Measurements from ENCODE around the gene CUL2. TPM values are rescaled to one million over a fixed set of nuclear protein-coding genes. Genes with fewer than 3 reads are reported as not detected.
"Not testable (repeated sequence)": the region's sequence is repeated elsewhere in the genome, so short reads cannot be mapped to it uniquely, and the experiment has no call there.

The CUL2 gene
- total and polyA plus RNA-seq, 2 of the 4 experiments (the other 2 are of a cell fraction), result 18.9 to 36.6 TPM

DNA sequence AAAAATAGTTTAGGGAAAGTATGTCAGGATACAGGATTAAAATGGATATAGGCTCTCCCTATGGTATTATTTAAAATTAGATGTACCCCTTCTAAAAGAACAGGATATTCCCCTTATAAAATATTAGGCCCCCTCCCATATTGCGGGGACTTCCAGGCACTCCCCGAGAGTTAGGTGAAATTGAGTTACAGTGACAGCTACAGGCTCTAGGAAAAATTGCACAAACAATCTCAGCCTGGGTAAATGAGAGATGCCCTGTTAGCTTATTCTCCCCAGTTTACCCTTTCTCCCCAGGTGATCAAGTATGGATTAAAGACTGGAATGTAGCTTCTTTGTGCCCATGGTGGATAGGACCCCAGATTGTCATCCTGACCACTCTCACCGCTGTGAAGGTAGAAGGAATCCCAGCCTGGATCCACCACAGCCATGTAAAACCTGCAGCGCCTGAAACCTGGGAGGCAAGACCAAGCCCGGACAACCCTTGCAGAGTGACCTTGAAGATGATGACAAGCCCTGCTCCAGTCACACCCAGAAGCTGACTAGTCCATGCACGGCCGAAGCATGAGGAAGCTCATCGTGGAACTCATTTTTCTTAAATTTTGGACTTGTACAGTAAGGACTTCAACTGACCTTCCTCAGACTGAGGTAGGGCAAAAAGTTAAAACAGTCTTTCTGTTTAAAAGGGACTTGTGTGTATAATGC is 115.6 kb downstream of the CUL2 start:
- TF ChIP-seq, protein P1, sequence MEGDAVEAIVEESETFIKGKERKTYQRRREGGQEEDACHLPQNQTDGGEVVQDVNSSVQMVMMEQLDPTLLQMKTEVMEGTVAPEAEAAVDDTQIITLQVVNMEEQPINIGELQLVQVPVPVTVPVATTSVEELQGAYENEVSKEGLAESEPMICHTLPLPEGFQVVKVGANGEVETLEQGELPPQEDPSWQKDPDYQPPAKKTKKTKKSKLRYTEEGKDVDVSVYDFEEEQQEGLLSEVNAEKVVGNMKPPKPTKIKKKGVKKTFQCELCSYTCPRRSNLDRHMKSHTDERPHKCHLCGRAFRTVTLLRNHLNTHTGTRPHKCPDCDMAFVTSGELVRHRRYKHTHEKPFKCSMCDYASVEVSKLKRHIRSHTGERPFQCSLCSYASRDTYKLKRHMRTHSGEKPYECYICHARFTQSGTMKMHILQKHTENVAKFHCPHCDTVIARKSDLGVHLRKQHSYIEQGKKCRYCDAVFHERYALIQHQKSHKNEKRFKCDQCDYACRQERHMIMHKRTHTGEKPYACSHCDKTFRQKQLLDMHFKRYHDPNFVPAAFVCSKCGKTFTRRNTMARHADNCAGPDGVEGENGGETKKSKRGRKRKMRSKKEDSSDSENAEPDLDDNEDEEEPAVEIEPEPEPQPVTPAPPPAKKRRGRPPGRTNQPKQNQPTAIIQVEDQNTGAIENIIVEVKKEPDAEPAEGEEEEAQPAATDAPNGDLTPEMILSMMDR (conservative IDR thresholded peaks at IDR 0.05; ENCODE audit: low read depth, low read length), result 0 out of 2 replicates have a peak, but pooled peaks have one; percentile 2
- H2BK20ac ChIP-seq (ENCODE audit: low read depth, low read length); H3K14ac ChIP-seq (replicated peaks; ENCODE audit: low read depth, low read length); H4K91ac ChIP-seq (ENCODE audit: insufficient read depth, low read depth, low read length); H3K36me3 ChIP-seq (ENCODE audit: control insufficient read depth, insufficient read depth, low read length); H2AK5ac ChIP-seq (ENCODE audit: low read depth, low read length); H3K4ac ChIP-seq (ENCODE audit: low read depth, low read length); H4K8ac ChIP-seq (ENCODE audit: low read depth in 2 of 2, low read length in 2 of 2); H3K27ac ChIP-seq (ENCODE audit: insufficient read depth, low read length); H3K23ac ChIP-seq (ENCODE audit: low read depth, low read length); intact Hi-C loops (cut with micrococcal nuclease); H2AK9ac ChIP-seq (replicated peaks; ENCODE audit: low read depth, low read length, poor library complexity); H4K5ac ChIP-seq (ENCODE audit: low read depth, low read length); H2BK5ac ChIP-seq (ENCODE audit: low read depth, low read length, poor library complexity, severe bottlenecking); DNase-seq; H3K9me3 ChIP-seq (ENCODE audit: control insufficient read depth, insufficient read depth, low read length); H3K79me1 ChIP-seq (ENCODE audit: low read depth in 1 of 2, low read length in 2 of 2); ATAC-seq (ENCODE audit: low read depth); POLR2A ChIA-PET (ENCODE audit: unreplicated experiment); H3K4me3 ChIP-seq (ENCODE audit: insufficient read depth, low read depth, low read length); H2BK15ac ChIP-seq (ENCODE audit: low read depth, low read length); BruUV-seq (replicated peaks); dilution Hi-C loops (cut with HindIII; ENCODE audit: low sequenced_read_pairs, unreplicated experiment); H3K9me1 ChIP-seq (ENCODE audit: insufficient read depth, low read length); H3K56ac ChIP-seq (ENCODE audit: extremely low read depth, insufficient read depth, low read length); H2AFZ ChIP-seq (replicated peaks; ENCODE audit: low read length, poor library complexity); H3K9ac ChIP-seq (ENCODE audit: low read depth, low read length); H2BK120ac ChIP-seq (ENCODE audit: low read depth, low read length); H4K20me1 ChIP-seq (ENCODE audit: insufficient read depth, low read length); H3K4me2 ChIP-seq (ENCODE audit: low read depth, low read length); H3K18ac ChIP-seq (ENCODE audit: low read depth, low read length); in situ Hi-C loops (cut with MboI; ENCODE audit: low sequenced_read_pairs); H3K4me1 ChIP-seq (ENCODE audit: control insufficient read depth, insufficient read depth, low read length): not testable (repeated sequence)
- CTCF ChIA-PET, result interaction anchor here (0.6 to 1.1 kb wide), 3 partner anchors 8 to 265 kb away, joined by 3 to 4 read pairs (median 3); no protein-coding TSS in a partner anchor
- peaks cover 20% of the 10 kb centered on the region for H3K27me3 ChIP-seq (ENCODE audit: control insufficient read depth, insufficient read depth, low read length)
- WGBS, 2 experiments (ENCODE audit: extremely low coverage in 2 of 2, insufficient read length in 1 of 2), result 75% methylated on average over 3 of the region's 8 CpGs; no CpG with 5 or more reads in 1 of the 2 experiments

GRCh38 chr10:34973757-34974156 is 116.4 kb downstream of the CUL2 start:
- H3K4me2 ChIP-seq (ENCODE audit: low read depth, low read length); H3K23ac ChIP-seq (ENCODE audit: low read depth, low read length); ATAC-seq (ENCODE audit: low read depth); H3K14ac ChIP-seq (replicated peaks; ENCODE audit: low read depth, low read length); H4K20me1 ChIP-seq (ENCODE audit: insufficient read depth, low read length); BruUV-seq (replicated peaks); H3K27ac ChIP-seq (ENCODE audit: insufficient read depth, low read length); H4K8ac ChIP-seq (ENCODE audit: low read depth in 2 of 2, low read length in 2 of 2); POLR2A ChIA-PET (ENCODE audit: unreplicated experiment); H3K79me1 ChIP-seq (ENCODE audit: low read depth in 1 of 2, low read length in 2 of 2); H3K4ac ChIP-seq (ENCODE audit: low read depth, low read length); H3K9ac ChIP-seq (ENCODE audit: low read depth, low read length); dilution Hi-C loops (cut with HindIII; ENCODE audit: low sequenced_read_pairs, unreplicated experiment); H3K4me1 ChIP-seq (ENCODE audit: control insufficient read depth, insufficient read depth, low read length); H3K18ac ChIP-seq (ENCODE audit: low read depth, low read length); H3K56ac ChIP-seq (ENCODE audit: extremely low read depth, insufficient read depth, low read length); H3K9me3 ChIP-seq (ENCODE audit: control insufficient read depth, insufficient read depth, low read length); H4K91ac ChIP-seq (ENCODE audit: insufficient read depth, low read depth, low read length); in situ Hi-C loops (cut with MboI; ENCODE audit: low sequenced_read_pairs); H2AK5ac ChIP-seq (ENCODE audit: low read depth, low read length); H3K4me3 ChIP-seq (ENCODE audit: insufficient read depth, low read depth, low read length); H2BK15ac ChIP-seq (ENCODE audit: low read depth, low read length); H4K5ac ChIP-seq (ENCODE audit: low read depth, low read length); H3K36me3 ChIP-seq (ENCODE audit: control insufficient read depth, insufficient read depth, low read length); H2BK5ac ChIP-seq (ENCODE audit: low read depth, low read length, poor library complexity, severe bottlenecking); H2BK120ac ChIP-seq (ENCODE audit: low read depth, low read length); H2BK20ac ChIP-seq (ENCODE audit: low read depth, low read length); H2AFZ ChIP-seq (replicated peaks; ENCODE audit: low read length, poor library complexity); intact Hi-C loops (cut with micrococcal nuclease); H2AK9ac ChIP-seq (replicated peaks; ENCODE audit: low read depth, low read length, poor library complexity); H3K9me1 ChIP-seq (ENCODE audit: insufficient read depth, low read length); DNase-seq: not testable (repeated sequence)
- WGBS, 2 experiments (ENCODE audit: extremely low coverage in 2 of 2, insufficient read length in 1 of 2), result 90% methylated on average over 2 of the region's 3 CpGs; no CpG with 5 or more reads in 1 of the 2 experiments
- H3K27me3 ChIP-seq (ENCODE audit: control insufficient read depth, insufficient read depth, low read length), result peaks cover 20% of the 10 kb centered on the region
- CTCF ChIA-PET, result interaction anchor here (0.7 kb wide), 1 partner anchor 12 kb away, joined by 3 read pairs; no protein-coding TSS in a partner anchor

Measured in IMR-90 (cell line).